ENCODE measurements around the gene C16orf89. TPM values are rescaled to one million over a fixed set of nuclear protein-coding genes. Genes with fewer than 3 reads are reported as not detected.

C16orf89 gene
- total RNA-seq, result not detected in 2 replicates

GRCh38 chr16:5065813-5066212, at the start of gene C16orf89:
C16orf89 (minus strand) TSS chr16:5065956; CDS start chr16:5065908, 48 bp downstream.

GRCh38 chr16:5097470-5098220, 31.9 kb upstream of the C16orf89 start, which contains the start of gene EEF2KMT:
EEF2KMT (minus strand) TSS chr16:5097795; CDS start chr16:5097739, 56 bp downstream.

GRCh38 chr16:5071681-5072333, 6.1 kb upstream of the C16orf89 start, which contains the start of gene ALG1:
ALG1 (plus strand) TSS chr16:5071843; CDS start chr16:5071850, 7 bp downstream.

GRCh38 chr16:5033256-5034166, 32.2 kb downstream of the C16orf89 start, which contains the start of gene NAGPA:
NAGPA (minus strand) TSS chr16:5033935; CDS start chr16:5033914, 21 bp downstream.

Other genes with a start within 250 kb of the C16orf89 start
- gene GLYR1, start 218.7 kb downstream of the C16orf89 start, total RNA-seq, result 37.8 and 38.3 TPM in 2 replicates
- gene UBN1, start 218.5 kb downstream of the C16orf89 start, total RNA-seq, result 26.9 and 30.3 TPM in 2 replicates
- gene PPL, start 128.8 kb downstream of the C16orf89 start, total RNA-seq, result 2.0 and 23.8 TPM in 2 replicates
- under 0.01 and 0.13 TPM in 2 replicates for gene SEC14L5, start 107.6 kb downstream of the C16orf89 start, total RNA-seq
- gene NAGPA, start 32.0 kb downstream of the C16orf89 start, total RNA-seq, result 30.5 and 32.6 TPM in 2 replicates
- 30.8 and 37.2 TPM in 2 replicates for gene ALG1, start 5.9 kb upstream of the C16orf89 start, total RNA-seq
- gene EEF2KMT, start 31.8 kb upstream of the C16orf89 start, total RNA-seq, result 12.8 and 26.9 TPM in 2 replicates